ENCODE measurements around the gene DIP2C. TPM values are rescaled to one million over a fixed set of nuclear protein-coding genes. Genes with fewer than 3 reads are reported as not detected.

The DIP2C gene
- total RNA-seq, 4 donors from 2014 or later: 13.4 to 32.0 (median 18.4) TPM

DNA sequence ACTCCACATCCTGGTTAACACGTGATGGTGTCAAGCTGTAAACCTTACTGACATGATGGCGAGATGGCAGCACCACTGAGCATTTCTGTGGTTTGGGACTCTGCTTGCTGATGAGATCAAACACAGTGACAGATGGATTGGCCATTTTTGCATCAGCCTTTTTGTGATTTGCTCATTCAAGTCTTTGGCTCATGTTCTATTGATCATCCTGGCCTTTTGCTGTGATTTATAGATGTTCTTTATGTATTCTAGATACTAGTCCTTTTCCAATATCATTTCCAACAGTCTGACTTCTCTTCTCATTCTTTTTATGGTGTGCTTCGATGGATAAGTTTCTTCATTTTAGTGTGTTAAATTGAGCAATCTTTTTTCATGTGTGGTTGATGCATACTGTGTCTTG is 24.7 kb upstream of the DIP2C start:
- DNase-seq: no peak
- Histone ChIP-seq H3K4me3 (no peak overlapping the region), H3K36me3 (no peaks in the 10 kb centered on the region), H3K27ac (no peak overlapping the region), H3K27me3 (no peaks in the 10 kb centered on the region), H3K4me1 (no peaks in the 10 kb centered on the region), H3K9me3 (peaks cover 0 to 3% of the 10 kb centered on the region in 2 donors)
- in situ Hi-C loops (cut with MboI; ENCODE audit: low pct_ligation_motif_present in 1 of 4, low pct_unique_long_range_greater_than_20kb in 1 of 4, low sequenced_read_pairs in 3 of 4) (no loop called here), intact Hi-C loops (cut with DNase I; ENCODE audit: low total_unique reads) (no loop called here)
- TF ChIP-seq, protein P1, sequence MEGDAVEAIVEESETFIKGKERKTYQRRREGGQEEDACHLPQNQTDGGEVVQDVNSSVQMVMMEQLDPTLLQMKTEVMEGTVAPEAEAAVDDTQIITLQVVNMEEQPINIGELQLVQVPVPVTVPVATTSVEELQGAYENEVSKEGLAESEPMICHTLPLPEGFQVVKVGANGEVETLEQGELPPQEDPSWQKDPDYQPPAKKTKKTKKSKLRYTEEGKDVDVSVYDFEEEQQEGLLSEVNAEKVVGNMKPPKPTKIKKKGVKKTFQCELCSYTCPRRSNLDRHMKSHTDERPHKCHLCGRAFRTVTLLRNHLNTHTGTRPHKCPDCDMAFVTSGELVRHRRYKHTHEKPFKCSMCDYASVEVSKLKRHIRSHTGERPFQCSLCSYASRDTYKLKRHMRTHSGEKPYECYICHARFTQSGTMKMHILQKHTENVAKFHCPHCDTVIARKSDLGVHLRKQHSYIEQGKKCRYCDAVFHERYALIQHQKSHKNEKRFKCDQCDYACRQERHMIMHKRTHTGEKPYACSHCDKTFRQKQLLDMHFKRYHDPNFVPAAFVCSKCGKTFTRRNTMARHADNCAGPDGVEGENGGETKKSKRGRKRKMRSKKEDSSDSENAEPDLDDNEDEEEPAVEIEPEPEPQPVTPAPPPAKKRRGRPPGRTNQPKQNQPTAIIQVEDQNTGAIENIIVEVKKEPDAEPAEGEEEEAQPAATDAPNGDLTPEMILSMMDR (IDR thresholded peaks at IDR 0.05): no peak
- TF ChIP-seq EP300 (IDR thresholded peaks at IDR 0.05; ENCODE audit: low read depth) (no peak), POLR2AphosphoS5 (IDR thresholded peaks at IDR 0.05) (no peak), POLR2A (IDR thresholded peaks at IDR 0.05) (no peak)
- 46 to 80% methylated on average over 2 to 3 of the region's 3 CpGs for WGBS, 2 donors (ENCODE audit: low coverage in 1 of 2)

GRCh38 chr10:712575-712974 is 23.1 kb upstream of the DIP2C start:
- intact Hi-C loops (cut with DNase I; ENCODE audit: low total_unique reads): no loop called here
- DNase-seq: no peak
- Histone ChIP-seq H3K4me1 (no peaks in the 10 kb centered on the region), H3K36me3 (no peaks in the 10 kb centered on the region), H3K4me3 (no peak overlapping the region), H3K9me3 (peaks cover 0 to 3% of the 10 kb centered on the region in 2 donors), H3K27me3 (no peaks in the 10 kb centered on the region), H3K27ac (no peak overlapping the region)
- TF ChIP-seq EP300 (IDR thresholded peaks at IDR 0.05; ENCODE audit: low read depth): no peak
- no peak for TF ChIP-seq POLR2AphosphoS5 (IDR thresholded peaks at IDR 0.05)
- no peak for TF ChIP-seq POLR2A (IDR thresholded peaks at IDR 0.05)
- TF ChIP-seq, protein P1 (IDR thresholded peaks at IDR 0.05): no peak
- in situ Hi-C loops (cut with MboI; ENCODE audit: low pct_ligation_motif_present in 1 of 4, low pct_unique_long_range_greater_than_20kb in 1 of 4, low sequenced_read_pairs in 3 of 4): no loop called here
- WGBS, 2 donors (ENCODE audit: low coverage in 1 of 2): 78 to 84% methylated on average over 2 of the region's 2 CpGs

DNA sequence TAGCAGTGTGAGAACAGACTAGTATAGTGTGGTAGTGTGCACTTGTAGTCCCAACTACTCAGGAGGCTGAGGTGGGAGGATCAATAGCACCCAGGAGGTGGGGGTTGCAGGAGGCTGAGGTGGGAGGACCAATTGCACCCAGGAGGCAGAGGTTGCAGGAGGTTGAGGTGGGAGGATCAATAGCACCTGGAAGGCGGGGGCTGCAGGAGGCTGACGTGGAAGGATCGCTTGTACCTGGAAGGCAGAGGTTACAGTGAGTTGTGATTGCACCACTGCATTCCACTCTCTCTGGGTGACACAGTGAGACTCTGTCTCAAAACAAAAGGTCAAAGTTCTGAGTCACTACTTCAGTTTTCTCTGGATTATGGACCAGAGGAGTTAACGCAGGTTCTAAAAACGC is 22.6 kb upstream of the DIP2C start:
- no peaks in the 10 kb centered on the region for H3K27me3 ChIP-seq
- H3K4me3 ChIP-seq: no peak overlapping the region
- TF ChIP-seq POLR2AphosphoS5 (IDR thresholded peaks at IDR 0.05) (no peak), EP300 (IDR thresholded peaks at IDR 0.05; ENCODE audit: low read depth) (no peak)
- peaks cover 0 to 3% of the 10 kb centered on the region in 2 donors for H3K9me3 ChIP-seq
- no peaks in the 10 kb centered on the region for H3K36me3 ChIP-seq
- intact Hi-C loops (cut with DNase I; ENCODE audit: low total_unique reads): no loop called here
- no peak for DNase-seq
- WGBS, 2 donors (ENCODE audit: low coverage in 1 of 2): 72 to 79% methylated on average over 3 to 5 of the region's 5 CpGs
- H3K27ac ChIP-seq: no peak overlapping the region
- H3K4me1 ChIP-seq: no peaks in the 10 kb centered on the region
- in situ Hi-C loops (cut with MboI; ENCODE audit: low pct_ligation_motif_present in 1 of 4, low pct_unique_long_range_greater_than_20kb in 1 of 4, low sequenced_read_pairs in 3 of 4): no loop called here

- DNase-seq: no peak
- in situ Hi-C loops (cut with MboI; ENCODE audit: low pct_ligation_motif_present in 1 of 4, low pct_unique_long_range_greater_than_20kb in 1 of 4, low sequenced_read_pairs in 3 of 4) (no loop called here), intact Hi-C loops (cut with DNase I; ENCODE audit: low total_unique reads) (loop anchor here (10.0 kb wide), 1 partner anchor 67 kb away; no protein-coding TSS in a partner anchor)
- Histone ChIP-seq H3K36me3 (no peaks in the 10 kb centered on the region), H3K27ac (no peak overlapping the region), H3K4me3 (no peak overlapping the region), H3K9me3 (peaks cover 0 to 6% of the 10 kb centered on the region in 2 donors), H3K27me3 (peaks cover 3% of the 10 kb centered on the region), H3K4me1 (no peaks in the 10 kb centered on the region)
- no peak for TF ChIP-seq POLR2A (IDR thresholded peaks at IDR 0.05)
- 80 to 86% methylated on average over 1 of the region's 1 CpG for WGBS, 2 donors (ENCODE audit: low coverage in 1 of 2)
Observed at GRCh38 chr10:707861-708260, 18.4 kb upstream of the DIP2C start.

GRCh38 chr10:707456-707855 is 18.0 kb upstream of the DIP2C start:
- no peak for DNase-seq
- Histone ChIP-seq H3K9me3 (peaks cover 0 to 6% of the 10 kb centered on the region in 2 donors), H3K27ac (no peak overlapping the region), H3K4me3 (no peak overlapping the region), H3K36me3 (no peaks in the 10 kb centered on the region), H3K27me3 (peaks cover 3% of the 10 kb centered on the region), H3K4me1 (no peaks in the 10 kb centered on the region)
- intact Hi-C loops (cut with DNase I; ENCODE audit: low total_unique reads): loop anchor here (10.0 kb wide), 1 partner anchor 67 kb away; no protein-coding TSS in a partner anchor
- WGBS, 2 donors (ENCODE audit: low coverage in 1 of 2): 67 to 88% methylated on average over 1 of the region's 1 CpG
- in situ Hi-C loops (cut with MboI; ENCODE audit: low pct_ligation_motif_present in 1 of 4, low pct_unique_long_range_greater_than_20kb in 1 of 4, low sequenced_read_pairs in 3 of 4): no loop called here
- TF ChIP-seq POLR2AphosphoS5 (IDR thresholded peaks at IDR 0.05) (no peak), EP300 (IDR thresholded peaks at IDR 0.05; ENCODE audit: low read depth) (no peak), POLR2A (IDR thresholded peaks at IDR 0.05) (no peak)
- TF ChIP-seq, protein P1 (IDR thresholded peaks at IDR 0.05): no peak

All from transverse colon (tissue), 4 donors.